SK-N-MC (cell line): ENCODE data around the gene HDDC2.

ENCODE experiments used
- DNase-seq: peaks from one replicate; pipeline ENCODE4 v3.0.0-alpha.2; 2011; ENCODE audit warnings: low read depth, low spot score
- H3K27ac ChIP-seq: fragments of 200-600 bp; sonication (generic); 2 replicates; pipeline ENCODE4 v1.5.1; 2016; ENCODE audit warnings: mixed run types
- H3K36me3 ChIP-seq: fragments of 200-600 bp; sonication (generic); 2 replicates; pipeline ENCODE4 v1.6.1; 2017; ENCODE audit warnings: antibody characterized with exemption, low read length, mixed read lengths; ENCODE audit not compliant: insufficient read depth
- H3K4me3 ChIP-seq: fragments of 200-600 bp; sonication (generic); 2 replicates; pipeline ENCODE4 v1.5.1; 2016
- H3K9ac ChIP-seq: fragments of 200-600 bp; sonication (generic); 2 replicates; pipeline ENCODE4 v1.8.0; 2017; ENCODE audit warnings: mixed run types, mixed read lengths; ENCODE audit not compliant: insufficient read length
- H3K9me3 ChIP-seq: fragments of 200-600 bp; sonication (generic); 2 replicates; pipeline ENCODE4 v1.6.1; 2017; ENCODE audit warnings: low read depth, mild to moderate bottlenecking, antibody characterized with exemption, low read length, moderate library complexity, mixed read lengths
- EZH2 ChIP-seq: fragments of 200-600 bp; sonication (generic); IDR thresholded peaks from one replicate; pipeline ENCODE4 v1.6.1; 2017; ENCODE audit warnings: antibody characterized with exemption
- FOXP2 ChIP-seq: optimal IDR thresholded peaks from 2 replicates; pipeline ENCODE3; 2011; ENCODE audit warnings: mild to moderate bottlenecking, moderate library complexity; ENCODE audit not compliant: insufficient read depth; ENCODE audit errors: extremely low read length, control extremely low read depth
- POLR2AphosphoS5 ChIP-seq: IDR thresholded peaks from 2 replicates; pipeline ENCODE4 v1.6.1; 2012; ENCODE audit warnings: mild to moderate bottlenecking, low read depth, low read length, borderline replicate concordance

The HDDC2 gene

GRCh38 chr6:125268765-125269164, 33.0 kb downstream of the HDDC2 start:
- TF ChIP-seq EZH2: no peak
- TF ChIP-seq FOXP2: no peak
- TF ChIP-seq POLR2AphosphoS5: no peak
- Histone ChIP-seq H3K36me3 (peaks cover 18% of the 10 kb centered on the region; the same call in 1 of the 2 replicates), H3K9me3 (no peaks in the 10 kb centered on the region), H3K27ac (no peak overlapping the region), H3K9ac (no peak overlapping the region), H3K4me3 (no peak overlapping the region)
- no peak for DNase-seq

- H3K9me3 ChIP-seq: no peaks in the 10 kb centered on the region
- DNase-seq: no peak
- TF ChIP-seq EZH2: no peak
- H3K36me3 ChIP-seq: peaks cover 11% of the 10 kb centered on the region; the same call in 1 of the 2 replicates
- no peak overlapping the region for H3K27ac ChIP-seq
- no peak overlapping the region for H3K4me3 ChIP-seq
- H3K9ac ChIP-seq: no peak overlapping the region
Measured at GRCh38 chr6:125267806-125268523, 33.8 kb downstream of the HDDC2 start.

- Histone ChIP-seq H3K4me3 (no peak overlapping the region), H3K9me3 (no peaks in the 10 kb centered on the region), H3K36me3 (no peaks in the 10 kb centered on the region), H3K9ac (no peak overlapping the region), H3K27ac (no peak overlapping the region)
- no peak for DNase-seq
- TF ChIP-seq FOXP2 (no peak), EZH2 (no peak), POLR2AphosphoS5 (no peak)
Measured at GRCh38 chr6:125264476-125264875, 37.3 kb downstream of the HDDC2 start.

- TF ChIP-seq FOXP2: no peak
- no peak for TF ChIP-seq EZH2
- no peak for TF ChIP-seq POLR2AphosphoS5
- Histone ChIP-seq H3K4me3 (no peak overlapping the region), H3K27ac (no peak overlapping the region), H3K36me3 (no peaks in the 10 kb centered on the region), H3K9me3 (no peaks in the 10 kb centered on the region), H3K9ac (no peak overlapping the region)
- DNase-seq: no peak
Measured at GRCh38 chr6:125262016-125263013, 39.5 kb downstream of the HDDC2 start.

GRCh38 chr6:125259354-125259736, 42.4 kb downstream of the HDDC2 start:
- H3K36me3 ChIP-seq: no peaks in the 10 kb centered on the region
- TF ChIP-seq EZH2: no peak
- no peak for TF ChIP-seq FOXP2
- TF ChIP-seq POLR2AphosphoS5: no peak
- H3K9ac ChIP-seq: no peak overlapping the region
- DNase-seq: no peak
- no peaks in the 10 kb centered on the region for H3K9me3 ChIP-seq
- H3K4me3 ChIP-seq: no peak overlapping the region
- no peak overlapping the region for H3K27ac ChIP-seq

- Histone ChIP-seq H3K27ac (no peak overlapping the region), H3K9ac (no peak overlapping the region), H3K4me3 (no peak overlapping the region), H3K36me3 (no peaks in the 10 kb centered on the region), H3K9me3 (no peaks in the 10 kb centered on the region)
- TF ChIP-seq POLR2AphosphoS5 (no peak), EZH2 (no peak), FOXP2 (no peak)
- DNase-seq: no peak
Measured at GRCh38 chr6:125258651-125259353, 43.0 kb downstream of the HDDC2 start.

GRCh38 chr6:125257351-125257750, 44.4 kb downstream of the HDDC2 start:
- Histone ChIP-seq H3K36me3 (no peaks in the 10 kb centered on the region), H3K9ac (no peak overlapping the region), H3K4me3 (no peak overlapping the region), H3K27ac (no peak overlapping the region), H3K9me3 (no peaks in the 10 kb centered on the region)
- no peak for TF ChIP-seq FOXP2
- DNase-seq: no peak

- H3K9ac ChIP-seq: no peak overlapping the region
- TF ChIP-seq POLR2AphosphoS5 (no peak), EZH2 (no peak), FOXP2 (no peak)
- no peak overlapping the region for H3K27ac ChIP-seq
- H3K36me3 ChIP-seq: no peaks in the 10 kb centered on the region
- no peak for DNase-seq
- no peaks in the 10 kb centered on the region for H3K9me3 ChIP-seq
- no peak overlapping the region for H3K4me3 ChIP-seq
Measured at GRCh38 chr6:125255201-125255600, 46.6 kb downstream of the HDDC2 start.
